GM18861 (cell line): Measurements from ENCODE around the gene RGPD8.

Source experiments
- ATAC-seq: cut with Tn5 transposase; IDR thresholded peaks from one replicate; pipeline ENCODE4 v1.9.1; 2021; ENCODE audit not compliant: unreplicated experiment

The RGPD8 gene

DNA sequence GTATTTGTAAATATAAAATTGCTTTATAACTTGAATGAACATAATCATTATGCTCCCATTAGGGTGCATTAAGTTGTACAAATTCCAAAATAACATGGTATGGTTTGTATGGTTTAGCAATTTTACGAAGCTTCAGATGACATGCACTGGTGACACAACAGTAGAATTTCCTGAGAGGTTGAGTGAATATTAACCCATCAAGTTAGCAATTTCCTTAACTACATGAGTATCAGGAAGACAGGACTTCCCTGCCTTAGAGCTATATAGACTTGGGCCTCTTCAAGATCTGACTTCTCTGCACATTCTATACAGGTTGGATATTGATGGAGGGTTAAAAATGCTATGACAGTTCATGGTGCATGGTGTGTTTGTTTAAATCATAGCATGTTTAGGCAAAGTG lies 97.8 kb downstream of the RGPD8 start:
- ATAC-seq: no peak

DNA sequence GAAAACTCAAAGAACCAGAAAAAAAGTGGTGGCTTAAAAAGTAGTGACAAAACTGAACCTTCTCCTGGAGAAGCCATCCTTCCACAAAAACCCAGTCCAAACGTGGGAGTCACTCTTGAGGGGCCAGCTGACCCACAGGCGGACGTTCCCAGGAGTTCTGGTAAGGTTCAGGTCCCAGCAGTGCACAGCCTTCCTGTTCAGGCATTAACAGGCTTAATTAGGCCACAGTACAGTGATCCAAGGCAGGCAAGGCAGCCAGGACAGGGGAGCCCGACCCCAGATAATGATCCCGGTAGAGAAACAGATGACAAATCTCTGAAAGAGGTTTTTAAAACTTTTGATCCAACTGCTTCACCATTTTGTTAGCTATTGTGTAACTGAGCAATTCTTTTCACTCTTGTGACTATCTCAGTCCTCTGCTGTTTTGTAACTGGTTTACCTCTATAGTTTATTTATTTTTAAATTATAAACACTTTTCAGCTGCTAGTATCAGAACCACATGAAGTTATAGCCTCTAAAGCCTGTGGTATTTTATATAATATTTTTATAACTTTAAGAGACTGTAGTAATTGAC lies 101.2 kb downstream of the RGPD8 start:
- ATAC-seq: no peak

DNA sequence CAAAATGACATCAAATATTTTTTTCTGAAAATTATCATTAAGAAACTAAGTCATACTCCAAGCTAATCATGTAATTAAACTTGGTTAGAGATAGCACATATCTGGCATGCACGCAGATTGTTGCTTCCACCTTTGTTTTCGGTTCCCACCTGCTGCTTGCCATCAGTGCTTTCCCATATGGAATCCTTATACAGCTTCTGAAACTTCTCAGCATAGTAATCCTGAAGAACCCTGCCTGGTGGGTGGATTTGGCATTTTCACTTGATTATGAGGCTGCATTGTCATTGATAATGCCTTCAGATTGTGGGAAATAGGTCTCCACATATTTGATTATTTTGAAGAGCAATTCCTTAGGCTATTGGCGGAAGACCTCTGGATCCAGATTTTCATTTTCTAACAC lies 110.5 kb downstream of the RGPD8 start:
- no peak for ATAC-seq

DNA sequence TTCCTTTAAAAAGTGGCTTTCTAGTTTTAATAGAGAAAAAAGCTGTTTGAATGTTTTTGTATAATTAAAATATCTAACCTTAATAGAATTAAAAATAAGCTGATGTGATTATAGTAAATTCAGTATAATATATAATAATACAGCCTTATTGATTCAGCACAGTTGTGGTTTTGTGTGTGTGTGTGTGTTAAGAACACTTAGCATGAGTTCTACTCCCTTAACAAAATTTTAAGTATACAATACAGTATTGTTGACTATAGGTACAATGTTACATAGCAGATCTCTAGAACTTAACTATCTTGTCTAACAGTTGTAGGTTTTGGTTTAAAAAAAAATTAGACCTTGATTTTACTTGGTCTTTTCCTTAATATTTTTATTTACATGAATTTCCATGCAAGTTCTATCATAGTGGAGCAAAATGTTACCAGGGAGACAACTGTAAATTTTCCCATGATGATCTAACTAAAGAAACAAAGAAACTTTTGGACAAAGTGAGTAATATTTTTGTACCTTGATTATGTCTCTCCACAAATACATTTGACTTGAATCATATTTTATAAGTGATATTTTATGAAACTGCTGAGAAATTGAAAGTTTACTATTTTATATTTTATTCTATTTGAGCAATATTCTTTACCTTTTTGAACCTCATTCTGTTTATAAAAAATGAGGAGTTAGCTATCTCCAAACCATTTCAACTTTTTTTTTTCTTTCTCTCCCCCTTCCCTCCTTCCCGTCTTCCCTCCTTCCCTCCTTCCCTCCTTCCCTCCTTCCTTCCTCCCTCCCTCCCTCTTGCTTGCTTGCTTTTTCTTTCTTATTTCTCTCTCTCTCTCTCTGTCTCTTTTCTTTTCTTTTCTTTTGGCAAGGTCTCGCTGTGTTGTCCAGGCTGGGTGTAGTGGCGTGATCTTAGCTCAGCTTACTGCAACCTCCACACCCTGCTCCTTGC lies 111.8 kb downstream of the RGPD8 start:
- ATAC-seq: no peak
